HG02610 (cell line): ENCODE results near the gene ZP1.

Experiments
- ATAC-seq: cut with Tn5 transposase; IDR thresholded peaks from one replicate; pipeline ENCODE4 v1.9.1; 2021; ENCODE audit warnings: mild to moderate bottlenecking, moderate library complexity; ENCODE audit not compliant: unreplicated experiment

ZP1 gene

DNA sequence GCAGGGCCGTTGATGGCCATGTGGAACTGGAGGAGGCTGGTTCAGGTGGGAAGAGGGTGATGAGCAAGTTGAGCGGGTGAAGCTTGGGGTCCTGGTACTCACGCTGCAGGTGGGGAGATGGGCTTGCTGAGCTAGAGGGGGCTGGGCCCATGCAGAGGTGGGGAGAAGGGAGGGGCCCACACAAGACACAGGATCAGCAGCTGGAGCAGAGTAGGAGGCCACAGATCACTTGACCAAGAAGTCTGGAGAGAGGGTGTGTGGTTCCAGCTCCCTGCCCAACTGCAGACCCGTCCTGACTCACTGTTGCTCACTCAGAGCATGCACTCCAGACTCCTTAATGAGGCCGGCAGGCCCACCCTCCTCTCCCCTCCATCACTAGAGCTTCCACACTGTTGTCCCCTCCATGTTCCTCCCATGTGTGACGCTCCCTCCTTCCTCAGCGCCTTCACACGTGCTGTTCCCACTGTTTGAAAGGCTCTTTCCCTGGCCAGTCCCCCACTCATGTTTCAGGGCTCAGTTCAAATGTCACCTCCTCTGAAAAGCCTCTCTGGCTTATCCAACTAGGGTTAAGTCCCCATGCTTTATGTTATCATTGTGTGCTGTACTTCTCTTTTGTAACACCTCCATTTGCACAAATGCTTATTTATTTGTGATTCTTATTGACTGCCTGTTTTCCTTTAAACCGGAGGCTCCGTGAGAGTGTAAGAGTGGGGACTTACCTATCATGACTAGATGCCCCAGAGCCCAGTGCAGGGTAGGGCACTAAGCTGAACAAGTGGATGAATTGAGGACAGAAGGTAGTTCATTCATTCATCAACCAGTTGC is 23.1 kb upstream of the ZP1 start:
- ATAC-seq = no peak

DNA sequence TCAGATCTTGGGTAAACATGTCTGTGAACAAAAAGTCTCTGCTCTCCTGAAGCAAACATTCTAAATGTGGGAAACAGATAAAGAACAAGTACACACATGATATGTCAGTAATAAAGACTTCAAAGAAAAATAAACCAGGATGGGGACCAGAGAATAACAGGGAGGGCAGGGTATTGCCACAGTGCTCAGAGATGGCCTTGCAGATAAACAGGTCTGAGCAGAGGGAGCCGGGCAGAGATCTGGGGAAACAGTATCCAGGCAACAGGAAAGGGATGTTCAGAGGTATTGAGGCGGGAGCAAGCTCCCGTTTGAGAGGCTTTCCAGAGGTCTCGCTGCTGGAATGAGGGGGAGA is 22.5 kb upstream of the ZP1 start:
- no peak for ATAC-seq

DNA sequence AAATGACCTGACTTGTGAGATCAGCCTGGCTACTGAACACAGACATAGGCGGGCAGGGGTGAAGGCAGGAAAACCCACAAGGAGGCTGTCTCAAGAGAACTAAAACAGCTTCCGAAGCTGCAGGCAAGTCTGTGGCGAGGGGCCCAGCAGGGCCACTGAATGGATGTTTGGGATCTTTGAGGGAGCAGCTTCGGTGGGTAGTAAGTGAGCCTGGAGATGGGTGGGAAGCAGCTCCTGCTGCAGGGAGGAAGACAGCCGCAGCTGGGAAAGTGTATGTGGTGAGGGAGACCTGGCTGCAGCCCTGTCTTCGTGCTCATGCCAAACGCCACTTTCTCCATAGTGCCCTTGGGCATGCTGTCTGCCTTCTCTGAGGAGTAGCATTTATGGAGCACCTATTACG is 22.0 kb upstream of the ZP1 start:
- no peak for ATAC-seq

DNA sequence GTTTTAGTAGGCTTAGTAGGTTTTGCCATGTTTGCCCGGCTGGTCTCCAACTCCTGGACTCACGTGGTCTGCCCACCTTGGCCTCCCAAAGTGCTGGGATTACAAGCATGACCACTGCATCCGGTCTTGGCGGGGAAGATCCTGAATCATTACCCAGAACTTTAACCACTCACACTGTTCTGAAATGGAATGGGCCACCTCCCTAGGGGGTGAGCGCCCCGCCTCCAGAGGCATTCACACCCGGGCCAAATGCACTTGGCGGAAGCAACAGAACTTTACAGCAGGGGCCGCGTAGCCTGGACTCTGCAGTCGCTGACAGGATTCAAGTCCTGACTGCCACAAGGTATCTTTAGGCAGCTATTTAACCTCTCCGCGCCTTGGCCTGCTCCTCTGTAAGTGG is 20.1 kb upstream of the ZP1 start:
- ATAC-seq = no peak

DNA sequence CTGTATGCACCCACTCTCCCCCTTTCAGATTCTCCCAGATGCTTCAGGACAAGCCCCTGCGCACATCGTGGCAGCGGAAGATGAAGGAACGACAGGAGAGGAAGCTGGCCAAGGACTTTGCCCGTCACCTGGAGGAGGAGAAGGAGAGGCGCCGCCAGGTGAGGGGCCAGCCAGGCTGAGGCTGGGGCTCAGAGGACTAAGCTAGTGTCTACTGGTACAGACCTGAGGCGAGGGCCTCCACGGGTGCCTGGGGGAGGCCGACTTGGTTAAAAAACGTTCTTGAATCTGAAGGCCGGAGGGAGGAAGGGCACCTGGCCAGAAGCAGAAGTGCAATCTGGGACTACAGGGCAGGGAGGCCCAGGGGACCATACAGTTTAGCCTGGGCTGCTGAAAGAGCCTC is 19.4 kb upstream of the ZP1 start:
- ATAC-seq = no peak

DNA sequence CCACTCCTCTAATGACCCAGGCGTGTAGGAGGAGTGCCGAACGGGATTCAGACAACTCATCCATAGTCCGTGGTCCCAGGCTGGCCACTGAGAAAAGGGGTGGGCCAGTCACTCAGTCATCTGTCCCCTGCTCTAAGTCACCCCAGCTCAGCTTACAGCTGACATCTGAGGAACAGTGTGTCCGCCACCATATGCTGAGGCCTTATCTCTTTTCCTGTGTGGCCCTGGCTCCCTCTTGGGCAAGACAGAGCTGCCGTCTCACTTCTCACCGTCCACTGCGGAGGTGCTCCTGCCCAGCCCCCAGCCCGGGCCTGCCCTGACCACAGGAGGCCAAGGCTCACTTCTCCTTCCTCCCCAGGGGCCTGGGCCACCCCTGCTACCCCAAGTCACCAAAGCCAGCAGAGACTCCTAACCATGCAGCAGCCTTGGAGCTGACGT is 18.6 kb upstream of the ZP1 start:
- ATAC-seq = no peak

DNA sequence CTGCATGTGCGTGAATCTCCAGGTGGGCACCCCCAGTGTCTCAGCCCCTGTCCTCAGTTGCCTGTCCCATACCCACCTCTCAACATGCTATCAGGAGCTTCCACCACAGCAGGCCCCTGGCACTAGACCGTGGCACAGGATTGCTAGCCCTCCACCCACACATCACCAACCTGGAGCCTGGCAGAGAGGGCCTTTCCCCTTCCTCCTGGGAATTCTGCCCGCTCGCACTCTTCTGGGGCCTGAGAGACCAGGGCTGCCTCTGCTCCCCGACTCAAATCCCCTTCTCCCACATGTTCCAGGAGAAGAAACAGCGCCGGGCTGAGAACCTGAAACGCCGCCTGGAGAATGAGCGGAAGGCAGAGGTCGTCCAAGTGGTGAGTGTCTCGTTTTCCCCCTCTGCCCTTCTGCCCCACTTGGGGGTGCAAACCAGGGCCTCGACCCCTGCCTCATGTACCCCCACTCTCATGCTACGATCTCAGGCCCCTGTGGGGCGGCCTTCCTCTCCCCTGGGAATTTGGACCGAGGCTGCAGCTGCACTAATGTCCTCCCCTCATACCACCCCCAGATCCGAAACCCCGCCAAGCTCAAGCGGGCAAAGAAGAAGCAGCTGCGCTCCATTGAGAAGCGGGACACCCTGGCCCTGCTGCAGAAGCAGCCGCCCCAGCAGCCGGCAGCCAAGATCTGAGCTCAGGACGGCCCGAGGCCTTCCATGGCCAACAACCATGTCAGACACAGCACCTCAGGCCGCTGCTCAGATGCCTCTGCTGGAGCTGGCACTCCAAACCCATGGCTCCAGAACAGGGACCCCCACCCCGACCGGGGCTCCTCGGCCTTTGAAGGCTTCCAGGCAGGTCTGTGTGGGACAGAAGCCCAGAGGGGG is 17.5 kb upstream of the ZP1 start:
- no peak for ATAC-seq

DNA sequence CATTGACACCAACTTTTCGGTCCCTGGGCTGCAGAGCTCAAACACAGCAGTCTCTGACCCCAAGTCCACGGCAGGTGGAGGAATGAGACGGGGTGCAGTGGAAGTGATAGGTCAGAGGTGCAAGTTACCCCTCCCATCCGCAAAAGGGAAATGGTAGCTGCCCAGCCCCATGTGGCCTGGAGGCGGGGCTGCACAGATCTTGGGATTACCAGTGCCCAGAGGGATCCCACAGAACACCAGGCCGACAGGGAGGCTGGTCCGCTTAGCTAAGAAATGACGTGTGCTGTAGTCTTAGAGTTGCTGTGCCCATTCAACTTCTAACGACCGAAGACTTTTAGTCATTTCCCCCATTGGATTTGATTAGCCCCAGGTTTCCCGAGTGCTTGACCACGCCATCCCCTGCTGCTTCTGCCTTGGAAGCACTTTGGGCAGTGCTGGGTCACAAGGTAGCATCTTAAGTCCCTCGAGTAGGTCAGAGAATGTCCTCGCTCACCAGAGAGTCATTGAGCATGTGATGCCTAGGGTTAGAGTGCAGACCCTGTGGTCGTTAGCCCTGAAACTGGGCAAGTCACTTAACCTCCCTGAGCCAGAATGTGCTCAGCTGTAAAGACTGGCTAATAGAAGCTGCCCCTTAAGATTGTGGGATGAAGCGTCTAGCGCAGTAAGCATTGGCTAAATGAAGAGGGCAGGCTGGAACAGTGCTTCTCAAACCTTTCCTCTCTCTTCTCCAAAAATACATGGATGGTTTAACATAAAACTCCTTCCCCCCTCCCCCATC is 15.8 kb upstream of the ZP1 start:
- no peak for ATAC-seq

DNA sequence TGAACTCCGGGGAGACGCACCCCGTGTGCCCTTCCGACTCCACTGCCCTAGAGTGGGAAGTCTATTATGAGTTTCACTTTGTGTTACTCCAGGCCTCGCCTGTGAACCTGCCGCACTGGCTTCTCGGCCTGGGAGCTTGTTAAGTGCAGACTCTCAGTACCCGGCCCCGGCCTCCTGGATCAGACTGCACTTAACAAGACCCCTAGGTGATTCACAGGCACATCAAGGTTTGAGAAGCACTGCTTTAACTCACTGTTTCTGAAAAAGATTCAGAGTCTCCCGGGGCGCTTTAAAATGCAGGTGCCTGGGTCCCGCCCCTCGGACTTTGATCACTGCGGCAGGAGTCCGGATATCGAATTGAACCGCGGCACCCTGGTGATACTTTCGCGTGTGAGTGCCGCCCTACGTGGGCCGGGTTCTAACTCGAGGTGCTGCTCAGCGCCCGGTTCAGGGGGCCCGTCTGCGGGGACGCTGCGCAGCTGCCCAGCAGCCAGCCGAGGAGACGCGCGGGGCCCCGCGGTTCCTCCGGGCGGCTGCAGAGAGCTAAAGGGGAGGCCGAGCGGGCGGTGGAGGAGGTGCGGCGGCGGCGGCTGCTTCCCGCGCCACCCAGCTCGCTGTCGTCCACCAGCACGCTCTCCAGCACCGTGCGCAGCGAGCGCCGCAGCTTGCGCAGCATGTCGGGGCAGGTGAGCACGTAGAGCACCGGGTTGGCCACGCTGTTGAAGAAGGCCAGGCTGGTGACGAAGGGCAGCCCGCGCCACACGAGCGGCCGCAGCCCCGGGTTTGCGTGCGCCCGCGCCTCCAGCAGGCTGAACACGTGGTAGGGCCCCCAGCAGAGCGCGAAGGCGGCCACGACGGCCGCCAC is 15.0 kb upstream of the ZP1 start:
- ATAC-seq = no peak

DNA sequence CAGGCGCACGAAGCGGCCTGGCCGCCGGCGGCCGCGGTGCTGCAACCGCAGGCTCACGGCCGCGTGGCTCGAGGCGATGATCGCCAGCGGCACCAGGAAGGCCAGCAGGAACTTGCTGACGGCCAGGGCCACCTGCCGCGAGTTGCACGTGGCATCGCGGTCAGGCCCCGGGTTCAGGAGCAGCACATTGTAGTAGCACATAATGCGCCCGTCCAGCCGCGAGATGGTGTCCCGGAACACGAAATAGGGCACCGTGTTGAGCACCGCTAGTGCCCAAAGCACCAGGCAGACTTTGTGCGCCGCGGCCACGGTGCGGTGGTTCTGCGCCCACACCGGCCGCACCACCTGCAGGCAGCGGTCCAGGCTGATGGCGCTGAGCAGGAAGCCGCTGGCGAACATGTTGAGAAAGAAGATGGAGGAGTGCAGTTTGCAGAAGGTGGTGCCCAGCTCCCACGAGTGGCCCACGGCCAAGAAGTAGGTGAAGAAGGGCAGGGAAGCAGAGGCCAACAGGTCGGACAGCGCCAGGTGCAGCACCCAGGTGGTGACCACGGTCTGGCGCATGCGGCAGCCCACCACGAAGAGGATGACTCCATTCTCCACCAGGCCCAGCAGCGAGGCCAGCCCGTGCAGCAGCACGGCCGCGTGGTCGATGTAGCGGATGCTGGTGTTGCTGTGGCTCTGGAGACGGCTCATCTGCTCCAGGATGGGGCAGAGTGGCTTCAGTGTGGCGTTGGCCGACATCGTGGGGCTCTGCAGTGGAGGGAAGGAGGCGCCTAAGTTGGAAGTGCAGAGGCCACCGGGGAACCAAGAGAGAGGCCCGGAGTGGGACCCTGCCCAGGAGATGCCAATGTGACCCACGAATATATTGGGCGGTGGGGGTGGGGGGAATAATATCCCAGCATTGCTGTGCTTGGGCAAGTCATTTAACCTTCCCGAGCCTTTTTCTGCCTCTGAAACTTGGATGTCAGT is 14.1 kb upstream of the ZP1 start:
- ATAC-seq = no peak

DNA sequence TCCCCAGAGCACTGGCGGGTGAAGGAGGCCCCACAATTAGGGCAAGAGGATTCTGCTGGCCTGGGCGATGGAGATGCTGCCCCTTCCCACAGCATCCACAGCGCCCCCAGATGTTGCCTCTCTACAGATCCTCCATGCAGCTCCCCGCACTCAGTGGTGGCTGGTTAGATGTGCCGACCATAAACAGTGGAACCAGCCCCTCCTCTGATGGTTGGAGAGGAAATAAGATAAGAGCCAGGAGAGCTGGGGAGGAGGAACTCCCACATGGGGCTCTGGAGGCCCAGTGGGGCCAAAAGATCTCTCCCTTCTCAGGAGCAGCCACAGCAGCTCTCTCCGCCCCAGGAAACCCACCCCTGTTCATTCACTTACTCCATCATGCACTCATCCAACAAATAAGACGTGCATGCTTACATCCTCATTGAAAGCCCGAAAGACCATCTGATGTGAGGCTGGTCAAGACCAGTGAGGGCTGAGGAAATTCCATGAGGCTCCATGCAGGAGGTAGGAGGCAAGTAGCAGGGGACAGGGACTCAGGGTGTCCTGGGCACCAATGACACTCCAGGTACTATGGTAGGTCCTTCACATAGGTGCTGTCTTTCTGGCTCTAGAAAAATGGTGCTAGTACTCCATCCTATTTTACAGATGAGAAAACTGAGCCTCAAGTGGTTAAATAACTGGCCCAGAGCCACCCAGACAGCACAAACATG is 13.0 kb upstream of the ZP1 start:
- ATAC-seq = no peak

DNA sequence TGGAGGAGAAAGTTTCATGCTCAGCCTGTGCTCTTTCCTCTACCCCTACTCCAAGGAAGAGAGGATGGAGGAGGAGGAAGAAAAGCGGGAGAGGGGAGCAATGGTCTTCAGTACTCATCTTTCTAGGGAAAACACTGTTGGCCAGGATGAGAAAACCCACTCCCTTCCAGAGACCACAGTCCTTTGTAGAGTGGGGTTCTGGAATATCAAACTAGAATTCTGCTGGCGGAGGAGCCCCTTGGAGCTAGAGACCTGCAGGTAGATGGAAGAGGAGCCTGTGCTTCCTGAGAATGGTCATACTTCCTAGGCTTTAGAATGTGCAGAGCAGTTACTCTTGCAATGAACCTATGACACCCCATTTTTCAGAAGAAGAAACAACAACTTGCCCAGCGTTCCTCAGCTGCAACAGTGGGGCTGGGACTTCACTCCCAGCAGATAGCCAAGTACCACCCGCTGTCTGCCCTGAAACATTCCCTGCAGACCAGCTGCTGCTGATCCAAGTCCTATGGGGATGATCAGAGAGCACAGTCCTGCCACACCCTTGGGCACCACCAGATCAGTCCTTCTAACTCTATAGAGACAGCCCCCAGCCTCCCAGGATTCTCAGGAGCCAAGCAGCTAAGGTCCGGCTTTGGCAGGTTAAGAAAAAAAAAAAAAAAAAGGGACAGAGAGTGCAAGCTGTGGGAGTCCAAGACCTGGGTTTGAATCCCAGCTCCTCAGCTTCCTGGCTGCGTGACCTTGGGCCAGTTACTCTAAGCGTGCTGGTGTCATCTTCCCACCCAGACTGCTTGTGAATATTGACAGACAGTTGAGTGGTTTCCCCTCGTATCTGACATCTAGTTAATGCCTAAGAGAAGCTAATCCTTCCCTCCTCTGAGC is 12.3 kb upstream of the ZP1 start:
- no peak for ATAC-seq

DNA sequence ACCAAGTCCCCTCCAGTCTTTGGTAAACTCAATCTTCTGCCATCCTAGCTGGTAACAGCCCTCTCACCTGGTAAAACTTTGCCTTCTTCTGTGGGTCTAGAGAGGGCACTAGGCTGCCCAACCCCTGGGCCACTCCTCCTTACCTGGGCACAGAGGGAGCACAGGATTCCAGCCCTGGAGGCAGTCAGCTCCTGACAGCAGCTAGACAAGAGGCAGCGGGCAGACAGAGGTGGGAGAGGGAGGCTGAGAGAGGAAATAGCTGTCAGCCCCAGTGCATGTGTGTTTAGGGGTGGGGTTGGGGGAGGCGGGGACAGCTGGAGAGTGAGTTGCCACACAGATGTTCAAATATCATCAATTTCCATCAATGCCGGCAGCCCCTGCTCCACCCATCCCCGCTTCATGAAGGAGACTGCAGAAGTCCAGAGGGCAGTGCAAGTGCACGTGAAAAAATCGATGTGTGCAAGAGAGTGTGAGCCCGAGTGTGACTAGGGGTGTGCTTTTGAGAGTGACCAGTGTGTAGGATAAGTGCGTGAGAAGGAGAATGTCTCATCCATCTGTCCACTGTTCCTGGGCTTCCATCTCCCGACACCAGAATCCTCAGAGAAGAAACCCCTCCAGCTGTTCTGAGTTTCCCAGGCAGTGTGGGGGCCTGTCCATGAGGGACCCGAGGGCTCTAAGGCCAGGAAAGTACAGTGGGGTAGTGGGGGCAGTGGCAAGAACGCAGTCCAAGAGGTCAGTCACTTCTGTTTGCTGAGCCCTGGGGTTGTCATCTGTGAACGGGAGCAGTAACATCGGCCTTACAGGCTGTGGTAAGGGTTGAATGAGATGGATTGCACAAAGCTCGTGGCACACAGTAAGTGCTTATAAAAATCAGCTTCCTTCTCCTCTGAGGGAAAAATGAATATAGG is 11.4 kb upstream of the ZP1 start, which contains the start of gene PTGDR2:
Gene PTGDR2 (minus strand): TSS at position 225 of the 908 bp plus-strand sequence. CDS start 2,228 bp downstream, outside the sequence.
- no peak for ATAC-seq

DNA sequence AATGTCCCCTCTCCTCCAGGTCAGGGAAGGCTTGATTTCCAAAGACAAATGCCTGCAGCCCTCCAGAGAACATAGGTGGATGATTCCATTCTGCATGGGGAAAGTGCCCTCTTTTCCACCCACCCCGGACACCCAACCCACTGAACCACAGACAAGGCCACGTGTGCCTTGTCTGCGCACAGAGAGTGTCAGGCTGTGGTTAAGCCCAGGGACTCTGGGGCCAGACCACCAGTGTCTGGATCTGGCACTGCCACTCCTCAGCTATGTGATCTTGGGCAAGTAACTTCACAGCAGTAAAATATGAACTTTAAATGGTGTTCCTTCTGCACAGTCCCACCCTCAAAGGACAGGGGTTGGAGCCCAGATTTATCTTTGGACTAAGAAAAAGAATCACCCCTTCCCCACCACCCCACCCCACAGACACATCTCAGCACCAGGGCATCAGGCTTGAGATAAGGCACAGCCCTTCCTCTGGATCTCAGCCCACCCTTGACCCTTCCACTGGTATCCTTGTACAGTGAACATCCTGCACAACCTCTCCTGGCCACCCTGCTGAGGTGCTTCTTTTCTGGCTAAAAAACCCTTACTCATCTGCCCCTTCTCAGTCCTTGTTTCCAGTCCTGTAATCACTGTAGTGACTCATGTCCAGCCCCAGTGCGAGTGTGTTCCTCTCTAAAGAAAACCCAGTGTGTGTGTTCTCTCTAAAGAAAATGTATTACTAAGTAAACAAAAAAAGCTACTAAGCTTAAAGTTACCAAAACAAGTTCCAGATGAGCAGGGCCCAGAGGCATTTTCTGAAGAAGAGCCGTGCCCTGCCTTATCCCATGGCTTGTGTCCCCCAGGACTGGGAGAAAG is 9.7 kb upstream of the ZP1 start:
- ATAC-seq = no peak

DNA sequence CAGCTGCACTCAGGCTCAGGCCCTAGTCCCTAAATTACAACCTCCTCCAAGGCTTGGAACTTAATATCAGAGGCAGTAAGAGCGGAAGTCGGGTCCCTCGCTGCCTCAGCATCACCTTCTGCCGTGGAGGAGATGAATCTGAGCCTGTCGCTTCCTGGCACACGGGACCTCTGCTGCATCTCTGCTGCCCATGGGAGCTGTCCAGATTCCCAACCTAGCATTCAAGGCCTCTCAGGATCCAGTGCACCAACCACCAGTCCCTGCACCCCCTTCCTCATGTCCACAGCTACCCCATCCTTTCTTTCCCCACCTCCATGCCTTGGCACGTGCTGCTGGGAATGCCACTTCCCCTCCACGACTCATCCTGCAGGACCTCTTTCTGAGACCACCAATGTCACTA is 9.1 kb upstream of the ZP1 start:
- ATAC-seq = no peak
